ENCODE measurements around the gene TARBP2. TPM values are rescaled to one million over a fixed set of nuclear protein-coding genes. Genes with fewer than 3 reads are reported as not detected.
"Not testable (repeated sequence)": the region's sequence is repeated elsewhere in the genome, so short reads cannot be mapped to it uniquely, and the experiment has no call there.

TARBP2 gene
- total RNA-seq, 2 experiments from 2014 or later: 45.9 to 49.1 TPM

GRCh38 chr12:53481458-53481857 is 19.6 kb upstream of the TARBP2 start:
- H3K4me2 ChIP-seq (ENCODE audit: low read length); BruUV-seq (replicated peaks); H3K9me3 ChIP-seq (ENCODE audit: low read length); H3K4me3 ChIP-seq (ENCODE audit: low read depth, low read length, poor library complexity, severe bottlenecking); H3K9me2 ChIP-seq (ENCODE audit: insufficient read depth, low read length); H3K4me1 ChIP-seq (ENCODE audit: insufficient read depth, low read length, poor library complexity, severe bottlenecking); H2AFZ ChIP-seq (ENCODE audit: low read length); intact Hi-C loops (cut with micrococcal nuclease; ENCODE audit: unreplicated experiment); H4K20me1 ChIP-seq (ENCODE audit: insufficient read depth, low read length); H3K27ac ChIP-seq (ENCODE audit: low read depth, low read length, poor library complexity, severe bottlenecking); DNase-seq (ENCODE audit: low spot score): not testable (repeated sequence)
- ChIA-PET POLR2A (interaction anchor here (0.7 to 1.3 kb wide), 7 partner anchors 10 to 190 kb away, joined by 3 to 9 read pairs (median 3); partner anchors contain the start of gene TARBP2), CTCF (ENCODE audit: unreplicated experiment) (interaction anchor here (0.6 to 1.1 kb wide), 2 partner anchors 23 to 129 kb away, joined by 3 read pairs; no protein-coding TSS in a partner anchor)
- Histone ChIP-seq H3K79me2 (ENCODE audit: insufficient read depth, low read depth, low read length) (peaks cover 15% of the 10 kb centered on the region), H3K36me3 (ENCODE audit: insufficient read depth, low read length) (peaks cover 99% of the 10 kb centered on the region)

- BruUV-seq (replicated peaks): no TSS peak
- intact Hi-C loops (cut with micrococcal nuclease; ENCODE audit: unreplicated experiment): no loop called here
- POLR2A ChIA-PET: interaction anchor here (0.6 to 1.3 kb wide), 10 partner anchors 10 to 189 kb away, joined by 3 to 9 read pairs (median 4); partner anchors contain the start of genes AAAS and TARBP2
These were observed 19.0 kb upstream of the TARBP2 start for GRCh38 chr12:53481939-53482586.

GRCh38 chr12:53482626-53483168 is 18.4 kb upstream of the TARBP2 start:
- Histone ChIP-seq H3K9me3 (ENCODE audit: low read length) (no peaks in the 10 kb centered on the region), H2AFZ (ENCODE audit: low read length) (no peak overlapping the region), H3K36me3 (ENCODE audit: insufficient read depth, low read length) (peaks cover 99% of the 10 kb centered on the region), H3K4me3 (ENCODE audit: low read depth, low read length, poor library complexity, severe bottlenecking) (no peak overlapping the region), H3K9me2 (ENCODE audit: insufficient read depth, low read length) (no peaks in the 10 kb centered on the region), H3K79me2 (ENCODE audit: insufficient read depth, low read depth, low read length) (peaks cover 5% of the 10 kb centered on the region; the same call in 1 of the 2 replicates), H3K4me1 (ENCODE audit: insufficient read depth, low read length, poor library complexity, severe bottlenecking) (no peaks in the 10 kb centered on the region), H3K27ac (ENCODE audit: low read depth, low read length, poor library complexity, severe bottlenecking) (no peak overlapping the region), H4K20me1 (ENCODE audit: insufficient read depth, low read length) (peaks cover 4% of the 10 kb centered on the region; the same call in 1 of the 2 replicates), H3K4me2 (ENCODE audit: low read length) (no peak overlapping the region)
- BruUV-seq (replicated peaks): no TSS peak
- no peak for DNase-seq (ENCODE audit: low spot score)
- intact Hi-C loops (cut with micrococcal nuclease; ENCODE audit: unreplicated experiment): no loop called here
- TF ChIP-seq CTCF (conservative IDR thresholded peaks at IDR 0.05; ENCODE audit: low read length) (no peak), EZH2phosphoT487 (IDR thresholded peaks at IDR 0.05; ENCODE audit: borderline replicate concordance, low read depth, low read length) (no peak)
- ChIA-PET POLR2A (interaction anchor here (0.6 to 1.3 kb wide), 6 partner anchors 11 to 161 kb away, joined by 3 to 5 read pairs (median 4); partner anchors contain the start of genes AAAS and TARBP2), CTCF (ENCODE audit: unreplicated experiment) (interaction anchor here (1.1 kb wide), 1 partner anchor 22 kb away, joined by 3 read pairs; no protein-coding TSS in a partner anchor)

More at GRCh38 chr12:53481939-53482586, 19.0 kb upstream of the TARBP2 start:
- Histone ChIP-seq H3K4me1 (ENCODE audit: insufficient read depth, low read length, poor library complexity, severe bottlenecking) (no peaks in the 10 kb centered on the region), H3K27ac (ENCODE audit: low read depth, low read length, poor library complexity, severe bottlenecking) (no peak overlapping the region), H3K9me2 (ENCODE audit: insufficient read depth, low read length) (no peaks in the 10 kb centered on the region), H3K36me3 (ENCODE audit: insufficient read depth, low read length) (peaks cover 99% of the 10 kb centered on the region), H3K9me3 (ENCODE audit: low read length) (no peaks in the 10 kb centered on the region), H3K79me2 (ENCODE audit: insufficient read depth, low read depth, low read length) (peaks cover 9% of the 10 kb centered on the region; the same call in 1 of the 2 replicates), H3K4me2 (ENCODE audit: low read length) (no peak overlapping the region), H3K4me3 (ENCODE audit: low read depth, low read length, poor library complexity, severe bottlenecking) (no peak overlapping the region), H4K20me1 (ENCODE audit: insufficient read depth, low read length) (peaks cover 4% of the 10 kb centered on the region; the same call in 1 of the 2 replicates), H2AFZ (ENCODE audit: low read length) (no peak overlapping the region)
- DNase-seq (ENCODE audit: low spot score): peak; percentile 58
- CTCF ChIA-PET (ENCODE audit: unreplicated experiment): interaction anchor here (0.6 to 1.1 kb wide), 2 partner anchors 22 to 130 kb away, joined by 3 read pairs; no protein-coding TSS in a partner anchor
- TF ChIP-seq CTCF (conservative IDR thresholded peaks at IDR 0.05; ENCODE audit: low read length) (peak; percentile 68), EZH2phosphoT487 (IDR thresholded peaks at IDR 0.05; ENCODE audit: borderline replicate concordance, low read depth, low read length) (no peak)
